Measurements from ENCODE around the gene ASAP2. TPM values are rescaled to one million over a fixed set of nuclear protein-coding genes. Genes with fewer than 3 reads are reported as not detected.

Gene ASAP2
- total and polyA plus RNA-seq, 9 of the 15 experiments (the other 6 are each of a cell fraction or from before 2014, with no cell fraction given) = 0.06 to 4.3 (median 3.1) TPM

- TF ChIP-seq MCM5 (IDR thresholded peaks at IDR 0.05; ENCODE audit: low read depth) (no peak), HDGF (IDR thresholded peaks at IDR 0.05) (no peak), RFX1 (IDR thresholded peaks at IDR 0.05) (no peak), EZH2 (IDR thresholded peaks at IDR 0.05; ENCODE audit: borderline replicate concordance, low read depth, low read length) (no peak), CTCFL (IDR thresholded peaks at IDR 0.05; ENCODE audit: borderline replicate concordance, insufficient read depth, low read depth, low read length, poor library complexity, severe bottlenecking) (no peak), KLF6 (CRISPR knock-in tag; IDR thresholded peaks at IDR 0.05; ENCODE audit: borderline replicate concordance) (no peak), PTRF (tag; IDR thresholded peaks at IDR 0.05) (no peak), CC2D1A (IDR thresholded peaks at IDR 0.05) (no peak), ZFP1 (CRISPR knock-in tag; IDR thresholded peaks at IDR 0.05) (no peak), SIN3A (IDR thresholded peaks at IDR 0.05; ENCODE audit: borderline replicate concordance in 2 of 2, control insufficient read depth in 1 of 2, low read depth in 2 of 2, low read length in 2 of 2) (no peak), PHB (CRISPR knock-in tag; IDR thresholded peaks at IDR 0.05) (no peak), COPS2 (conservative IDR thresholded peaks at IDR 0.05) (no peak), ILF3 (IDR thresholded peaks at IDR 0.05; ENCODE audit: borderline replicate concordance) (no peak), ZC3H8 (IDR thresholded peaks at IDR 0.05) (no peak), ZNF561 (CRISPR knock-in tag; conservative IDR thresholded peaks at IDR 0.05) (no peak), KAT7 (CRISPR knock-in tag; IDR thresholded peaks at IDR 0.05; ENCODE audit: borderline replicate concordance) (0 out of 2 replicates have a peak, but pooled peaks have one; percentile 40), ZNF23 (CRISPR knock-in tag; IDR thresholded peaks at IDR 0.05) (no peak), DIDO1 (tag; IDR thresholded peaks at IDR 0.05; ENCODE audit: low read depth) (no peak), HNRNPL (IDR thresholded peaks at IDR 0.05; ENCODE audit: low read depth, low read length) (no peak), MBD1 (CRISPR knock-in tag; IDR thresholded peaks at IDR 0.05) (no peak), CBX3 (IDR thresholded peaks at IDR 0.05; ENCODE audit: borderline replicate concordance in 1 of 2, low read length in 2 of 2) (no peak; a peak in 1 of 3 replicates), THAP7 (CRISPR knock-in tag; IDR thresholded peaks at IDR 0.05) (no peak), ZNF76 (CRISPR knock-in tag; IDR thresholded peaks at IDR 0.05; ENCODE audit: borderline replicate concordance) (no peak), TAF9B (IDR thresholded peaks at IDR 0.05; ENCODE audit: partially characterized antibody) (no peak), RNF2 (IDR thresholded peaks at IDR 0.05) (no peak), ARID3B (CRISPR knock-in tag; IDR thresholded peaks at IDR 0.05; ENCODE audit: borderline replicate concordance) (no peak)
These were observed 28.1 kb downstream of the ASAP2 start (continued) for GRCh38 chr2:9234680-9235146.
